Upper lobe of left lung (tissue), 6 donors: Measurements from ENCODE around the gene EYS. TPM values are rescaled to one million over a fixed set of nuclear protein-coding genes. Genes with fewer than 3 reads are reported as not detected.

Experiments used
- ATAC-seq, 2 donors: fragments of 200-7000 bp; cut with Tn5 transposase; one replicate each; pipeline ENCODE4 v1.9.1; 2022; ENCODE audit warnings: mild to moderate bottlenecking in 2 of 2, moderate library complexity in 2 of 2; ENCODE audit not compliant: low FRiP score in 2 of 2
- DNase-seq, 2 donors: peaks; one replicate each; pipeline ENCODE4 v3.0.0-alpha.2; 2019 to 2020
- H3K27ac ChIP-seq, 4 donors: fragments of 200-600 bp; sonication (generic); one replicate each; pipeline ENCODE4 v1.5.1; 2016 to 2019
- H3K27me3 ChIP-seq, 4 donors: fragments of 200-600 bp; sonication (generic); one replicate each; pipeline ENCODE4 v1.5.1; 2017 to 2019
- H3K36me3 ChIP-seq, 4 donors: fragments of 200-600 bp; sonication (generic); one replicate each; pipeline ENCODE4 v1.5.1; 2016 to 2019
- H3K4me1 ChIP-seq, 4 donors: fragments of 200-600 bp; sonication (generic); one replicate each; pipeline ENCODE4 v1.5.1; 2018 to 2019
- H3K4me3 ChIP-seq, 4 donors: fragments of 200-600 bp; sonication (generic); one replicate each; pipeline ENCODE4 v1.5.1; 2017 to 2019; ENCODE audit warnings: mild to moderate bottlenecking in 2 of 4, moderate library complexity in 1 of 4
- H3K9me3 ChIP-seq, 4 donors: fragments of 200-600 bp; sonication (generic); one replicate each; pipeline ENCODE4 v1.5.1; 2018 to 2019
- EP300 ChIP-seq, 4 donors: sonication (generic); formaldehyde crosslinking; IDR thresholded peaks; one replicate each; pipeline ENCODE4 v1.5.1; 2017; ENCODE audit warnings: antibody characterized with exemption in 4 of 4, control low read depth in 2 of 4
- POLR2A ChIP-seq, 4 donors: fragments of 450-650 bp; IDR thresholded peaks; one replicate each; pipeline ENCODE4 v1.5.1; 2016 to 2017; ENCODE audit warnings: antibody characterized with exemption in 4 of 4, mild to moderate bottlenecking in 2 of 4
- POLR2AphosphoS5 ChIP-seq, 2 donors: sonication (generic); formaldehyde crosslinking; IDR thresholded peaks; one replicate each; pipeline ENCODE4 v1.5.1; 2017; ENCODE audit warnings: antibody characterized with exemption in 2 of 2
- WGBS, 2 donors: methylation state at CpG; one replicate each; pipeline ENCODE4 v1.1.5; 2017 to 2018; 5-methylcytosine and 5-hydroxymethylcytosine counted together
- total RNA-seq, 6 donors: library from RNA; depleted of rRNA in 4 of 6; stranded (reverse); fragments of >200 nt in 4 of 6; gene quantifications; one replicate each; pipeline versions ENCODE4 v1.1.0 to v1.2.1, GENCODE V29; 2016 to 2021
- TF ChIP-seq, protein P1 (sequence below), 6 experiments: fragments of 450-650 bp in 4 of 6; fragments of 200-600 bp in 2 of 6; sonication (generic) in 2 of 6; IDR thresholded peaks; one replicate each; pipeline ENCODE4 v1.5.1; 2016 to 2019; ENCODE audit warnings: antibody characterized with exemption in 6 of 6
- donor health status: DM: no; HTN: no; CAD: no; lungs with moderate emphysema.
- donor health status: DM: no; HTN: yes; CAD: no; lungs with severe emphysema.

EYS gene
- total RNA-seq, 6 donors from 2014 or later: under 0.01 to 0.46 (median 0.28) TPM; not detected in 2

DNA sequence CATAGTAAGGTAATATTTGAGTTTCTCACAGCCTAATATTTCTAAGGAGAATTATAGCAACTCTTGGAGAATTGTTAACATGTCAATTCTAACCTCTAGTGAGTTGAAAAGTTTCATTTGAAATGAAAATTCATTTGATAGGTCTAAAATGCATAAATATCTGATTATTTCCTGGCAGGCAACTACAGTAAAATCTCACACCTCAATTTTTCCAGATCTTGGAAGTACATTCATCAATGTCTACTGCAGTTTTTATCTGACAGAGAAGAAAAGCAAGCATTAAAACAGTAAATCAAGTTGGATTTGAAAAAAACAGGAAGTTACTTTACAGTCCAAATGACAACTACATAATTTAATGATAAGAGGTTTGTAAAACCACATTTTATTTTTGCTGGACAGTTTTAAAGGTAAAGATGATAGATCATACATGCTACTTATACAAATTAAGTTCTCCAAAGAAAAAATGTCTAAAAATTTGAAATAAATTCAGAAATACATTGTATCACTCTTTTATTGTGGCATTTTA, 631.3 kb downstream of the EYS start:
- Histone ChIP-seq H3K36me3 (no peaks in the 10 kb centered on the region), H3K27me3 (no peaks in the 10 kb centered on the region), H3K4me3 (no peak overlapping the region), H3K27ac (no peak overlapping the region), H3K4me1 (no peaks in the 10 kb centered on the region), H3K9me3 (no peaks in the 10 kb centered on the region)
- DNase-seq (no peak), ATAC-seq (no peak)
- TF ChIP-seq EP300 (IDR thresholded peaks at IDR 0.05) (no peak), POLR2AphosphoS5 (IDR thresholded peaks at IDR 0.05) (no peak), POLR2A (IDR thresholded peaks at IDR 0.05) (no peak)
- TF ChIP-seq, protein P1, sequence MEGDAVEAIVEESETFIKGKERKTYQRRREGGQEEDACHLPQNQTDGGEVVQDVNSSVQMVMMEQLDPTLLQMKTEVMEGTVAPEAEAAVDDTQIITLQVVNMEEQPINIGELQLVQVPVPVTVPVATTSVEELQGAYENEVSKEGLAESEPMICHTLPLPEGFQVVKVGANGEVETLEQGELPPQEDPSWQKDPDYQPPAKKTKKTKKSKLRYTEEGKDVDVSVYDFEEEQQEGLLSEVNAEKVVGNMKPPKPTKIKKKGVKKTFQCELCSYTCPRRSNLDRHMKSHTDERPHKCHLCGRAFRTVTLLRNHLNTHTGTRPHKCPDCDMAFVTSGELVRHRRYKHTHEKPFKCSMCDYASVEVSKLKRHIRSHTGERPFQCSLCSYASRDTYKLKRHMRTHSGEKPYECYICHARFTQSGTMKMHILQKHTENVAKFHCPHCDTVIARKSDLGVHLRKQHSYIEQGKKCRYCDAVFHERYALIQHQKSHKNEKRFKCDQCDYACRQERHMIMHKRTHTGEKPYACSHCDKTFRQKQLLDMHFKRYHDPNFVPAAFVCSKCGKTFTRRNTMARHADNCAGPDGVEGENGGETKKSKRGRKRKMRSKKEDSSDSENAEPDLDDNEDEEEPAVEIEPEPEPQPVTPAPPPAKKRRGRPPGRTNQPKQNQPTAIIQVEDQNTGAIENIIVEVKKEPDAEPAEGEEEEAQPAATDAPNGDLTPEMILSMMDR (IDR thresholded peaks at IDR 0.05): no peak

- H3K27me3 ChIP-seq: no peaks in the 10 kb centered on the region
Measured at GRCh38 chr6:65072500-65072899, 634.5 kb downstream of the EYS start.

DNA sequence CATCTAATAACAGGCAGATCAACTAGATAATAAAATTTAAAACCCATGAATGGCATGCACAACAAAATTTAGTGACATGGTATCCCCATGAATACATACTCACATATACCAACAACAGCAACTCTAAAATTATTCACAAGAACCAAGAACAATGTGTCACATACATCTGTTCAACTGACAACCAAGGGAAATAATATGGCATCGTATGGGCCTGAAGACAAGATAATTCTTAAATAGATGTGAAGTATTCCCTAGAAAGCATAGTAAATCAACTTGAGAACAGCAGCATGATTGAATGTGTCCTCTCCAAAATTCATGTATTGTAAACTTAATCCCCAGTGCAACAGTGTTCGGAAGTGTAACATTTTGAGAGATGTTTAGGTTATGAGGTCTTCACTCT, 635.5 kb downstream of the EYS start:
- 87 to 91% methylated on average over 2 of the region's 2 CpGs for whole genome bisulfite sequencing, 2 donors
- ATAC-seq (no peak), DNase-seq (no peak)
- TF ChIP-seq EP300 (IDR thresholded peaks at IDR 0.05): no peak
- no peak for TF ChIP-seq POLR2AphosphoS5 (IDR thresholded peaks at IDR 0.05)
- TF ChIP-seq POLR2A (IDR thresholded peaks at IDR 0.05): no peak
- TF ChIP-seq, protein P1 (IDR thresholded peaks at IDR 0.05): no peak
- no peaks in the 10 kb centered on the region for H3K9me3 ChIP-seq
- no peaks in the 10 kb centered on the region for H3K27me3 ChIP-seq
- H3K4me1 ChIP-seq: no peaks in the 10 kb centered on the region
- no peak overlapping the region for H3K27ac ChIP-seq
- no peak overlapping the region for H3K4me3 ChIP-seq
- no peaks in the 10 kb centered on the region for H3K36me3 ChIP-seq

More at GRCh38 chr6:65072500-65072899, 634.5 kb downstream of the EYS start:
- DNase-seq (no peak), ATAC-seq (no peak)
- WGBS, 2 donors: 94 to 98% methylated on average over 1 of the region's 1 CpG
- Histone ChIP-seq H3K4me1 (no peaks in the 10 kb centered on the region), H3K36me3 (no peaks in the 10 kb centered on the region), H3K9me3 (no peaks in the 10 kb centered on the region), H3K4me3 (no peak overlapping the region), H3K27ac (no peak overlapping the region)
- TF ChIP-seq POLR2AphosphoS5 (IDR thresholded peaks at IDR 0.05): no peak
- TF ChIP-seq, protein P1 (IDR thresholded peaks at IDR 0.05): no peak
- no peak for TF ChIP-seq POLR2A (IDR thresholded peaks at IDR 0.05)
- no peak for TF ChIP-seq EP300 (IDR thresholded peaks at IDR 0.05)

DNA sequence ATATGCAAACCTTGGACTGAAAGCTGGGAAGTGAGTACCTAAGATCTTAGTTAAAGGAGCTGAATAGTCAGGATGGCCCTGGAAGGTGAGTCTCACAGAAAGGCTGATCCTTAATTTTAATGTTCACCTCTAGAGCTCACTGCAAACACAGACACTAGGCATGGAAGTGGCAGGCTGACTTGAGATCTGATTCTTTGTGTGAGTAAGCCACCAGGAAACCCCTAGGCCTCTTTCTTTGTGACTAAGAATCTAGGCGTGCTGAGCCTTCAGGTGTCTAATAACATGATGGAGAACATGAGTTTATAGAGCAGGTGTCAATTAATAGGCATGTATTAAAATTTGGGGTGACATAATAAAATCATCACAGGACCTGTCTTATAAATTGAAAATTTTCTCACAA, 642.2 kb downstream of the EYS start:
- 85 to 91% methylated on average over 1 of the region's 1 CpG for WGBS, 2 donors

DNA sequence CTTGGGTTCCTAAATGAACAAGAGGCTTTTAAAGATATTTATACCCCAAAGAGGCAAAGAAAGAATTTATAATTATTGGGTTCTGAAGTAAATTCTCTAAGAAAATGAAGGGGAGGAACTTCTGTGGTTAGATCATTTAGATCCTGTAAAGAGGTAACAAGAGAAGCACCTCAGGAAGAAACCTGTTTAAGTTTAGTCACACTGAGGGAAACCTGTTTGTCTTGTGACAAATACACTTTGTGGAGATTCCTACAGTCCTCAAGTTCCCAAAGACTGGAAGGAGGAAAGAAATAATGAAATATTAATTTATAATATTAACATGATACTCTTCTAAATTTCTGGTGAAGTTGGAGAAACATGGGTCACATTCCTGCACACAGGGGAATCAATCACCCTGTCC, 647.5 kb downstream of the EYS start:
- Histone ChIP-seq H3K9me3 (no peaks in the 10 kb centered on the region), H3K4me1 (no peaks in the 10 kb centered on the region), H3K4me3 (no peak overlapping the region), H3K27ac (no peak overlapping the region), H3K27me3 (no peaks in the 10 kb centered on the region), H3K36me3 (no peaks in the 10 kb centered on the region)
- DNase-seq: no peak
- no peak for ATAC-seq
- no peak for TF ChIP-seq POLR2AphosphoS5 (IDR thresholded peaks at IDR 0.05)
- TF ChIP-seq POLR2A (IDR thresholded peaks at IDR 0.05): no peak
- TF ChIP-seq, protein P1 (IDR thresholded peaks at IDR 0.05): no peak
- TF ChIP-seq EP300 (IDR thresholded peaks at IDR 0.05): no peak

More for the DNA sequence above, 642.2 kb downstream of the EYS start:
- Histone ChIP-seq H3K4me1 (no peaks in the 10 kb centered on the region), H3K27ac (no peak overlapping the region), H3K27me3 (no peaks in the 10 kb centered on the region), H3K4me3 (no peak overlapping the region), H3K9me3 (no peaks in the 10 kb centered on the region), H3K36me3 (no peaks in the 10 kb centered on the region)
- DNase-seq: no peak
- no peak for ATAC-seq
- no peak for TF ChIP-seq EP300 (IDR thresholded peaks at IDR 0.05)
- TF ChIP-seq, protein P1 (IDR thresholded peaks at IDR 0.05): no peak
- TF ChIP-seq POLR2AphosphoS5 (IDR thresholded peaks at IDR 0.05): no peak
- no peak for TF ChIP-seq POLR2A (IDR thresholded peaks at IDR 0.05)
